Adrenal gland (tissue), 5 donors: ENCODE measurements around the gene GMNN.

Source experiments
- CTCF ChIP-seq, 6 experiments: fragments of 450-650 bp in 4 of 6; fragments of 200-600 bp in 2 of 6; sonication (generic) in 1 of 6; IDR thresholded peaks; 1 replicate in 5 of 6; 2 replicates in 1 of 6; pipeline versions ENCODE4 v1.5.1 to v1.8.0; 2016 to 2021; ENCODE audit warnings: antibody characterized with exemption in 6 of 6, mild to moderate bottlenecking in 2 of 6, moderate library complexity in 1 of 6
- POLR2A ChIP-seq, 2 donors: fragments of 450-650 bp; IDR thresholded peaks; one replicate each; pipeline ENCODE4 v1.6.1; 2017; ENCODE audit warnings: antibody characterized with exemption in 2 of 2, mild to moderate bottlenecking in 2 of 2, moderate library complexity in 1 of 2
- donor health status: DM: no; HTN: no; CAD: no.

GRCh38 chr6:24802271-24803059 is 27.7 kb downstream of the GMNN start:
- TF ChIP-seq POLR2A (IDR thresholded peaks at IDR 0.05), result no peak
- TF ChIP-seq CTCF (IDR thresholded peaks at IDR 0.05), result no peak
